ENCODE results near the gene OLIG1.

DNA sequence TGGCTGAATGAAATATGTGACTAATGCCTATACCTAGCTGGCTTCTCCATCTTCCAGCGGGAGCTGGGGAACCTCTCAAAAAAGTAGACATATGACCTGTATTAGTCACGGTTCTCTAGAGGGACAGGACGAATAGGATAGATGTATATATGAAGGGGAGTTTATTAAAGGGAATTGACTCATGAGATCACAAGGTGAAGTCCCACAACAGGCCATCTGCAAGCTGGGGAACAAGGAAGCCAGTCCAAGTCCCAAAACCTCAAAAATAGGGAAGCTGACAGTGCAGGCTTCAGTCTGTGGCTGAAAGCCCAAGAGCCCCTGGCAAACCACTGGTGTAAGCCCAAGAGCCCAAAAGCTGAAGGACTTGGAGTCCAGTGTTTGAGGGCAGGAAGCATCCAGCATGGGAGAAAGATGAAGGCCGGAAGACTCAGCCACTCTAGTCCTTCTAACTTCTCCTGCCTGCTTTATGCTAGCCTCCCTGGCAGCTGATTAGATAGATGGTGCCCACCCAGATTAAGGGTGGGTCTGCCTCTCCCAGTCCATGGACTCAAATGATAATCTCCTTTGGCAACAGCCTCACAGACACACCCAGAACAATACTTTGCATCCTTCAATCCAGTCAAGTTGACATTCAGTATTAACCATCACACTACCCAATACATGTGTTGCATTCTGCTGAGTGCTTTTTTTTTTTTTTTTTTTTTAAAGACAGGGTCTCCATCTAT is 19.6 kb downstream of the OLIG1 start:
- TF ChIP-seq CTCF (conservative IDR thresholded peaks at IDR 0.05 in 1 of 2, IDR thresholded peaks at IDR 0.05 in 1 of 2; ENCODE audit: extremely low read depth in 1 of 2, insufficient read depth in 1 of 2, low read depth in 1 of 2, low read length in 2 of 2) (no peak), EZH2 (IDR thresholded peaks at IDR 0.05; ENCODE audit: borderline replicate concordance, low read length) (no peak)
